Skeletal muscle tissue (tissue), 4 donors: ENCODE data around the gene BAZ2A. TPM values are rescaled to one million over a fixed set of nuclear protein-coding genes. Genes with fewer than 3 reads are reported as not detected.

ENCODE experiments used
- H3K27ac ChIP-seq: one replicate; pipeline ENCODE4 v1.7.0; 2013; ENCODE audit warnings: mild to moderate bottlenecking, low read depth, low read length, inconsistent platforms
- H3K27me3 ChIP-seq, 3 donors: one replicate each; pipeline ENCODE4 v1.7.0; 2013; ENCODE audit warnings: low read length in 3 of 3; ENCODE audit not compliant: control insufficient read depth in 3 of 3, insufficient read depth in 3 of 3
- H3K36me3 ChIP-seq, 3 donors: one replicate each; pipeline ENCODE4 v1.7.0; 2013; ENCODE audit warnings: low read length in 3 of 3; ENCODE audit not compliant: control insufficient read depth in 3 of 3, insufficient read depth in 3 of 3
- H3K4me1 ChIP-seq, 3 donors: one replicate each; pipeline ENCODE4 v1.7.0; 2013; ENCODE audit warnings: low read length in 3 of 3, mild to moderate bottlenecking in 3 of 3; ENCODE audit not compliant: control insufficient read depth in 3 of 3, insufficient read depth in 3 of 3
- H3K4me3 ChIP-seq, 3 donors: one replicate each; pipeline ENCODE4 v1.7.0; 2013; ENCODE audit warnings: low read length in 3 of 3
- H3K9ac ChIP-seq, 3 donors: one replicate each; pipeline ENCODE4 v1.7.0; 2013; ENCODE audit warnings: low read length in 3 of 3, mild to moderate bottlenecking in 3 of 3, moderate library complexity in 2 of 3, low read depth in 1 of 3
- H3K9me3 ChIP-seq, 3 donors: one replicate each; pipeline ENCODE4 v1.7.0; 2013; ENCODE audit warnings: low read length in 3 of 3; ENCODE audit not compliant: control insufficient read depth in 3 of 3
- total RNA-seq: library from RNA; depleted of rRNA; stranded (reverse); fragments of >200 nt; gene quantifications from one replicate; pipeline ENCODE4 v1.2.3, GENCODE V29; 2014
- donor health status: Osteomylitis.

The BAZ2A gene
- total RNA-seq: 18.8 TPM

DNA sequence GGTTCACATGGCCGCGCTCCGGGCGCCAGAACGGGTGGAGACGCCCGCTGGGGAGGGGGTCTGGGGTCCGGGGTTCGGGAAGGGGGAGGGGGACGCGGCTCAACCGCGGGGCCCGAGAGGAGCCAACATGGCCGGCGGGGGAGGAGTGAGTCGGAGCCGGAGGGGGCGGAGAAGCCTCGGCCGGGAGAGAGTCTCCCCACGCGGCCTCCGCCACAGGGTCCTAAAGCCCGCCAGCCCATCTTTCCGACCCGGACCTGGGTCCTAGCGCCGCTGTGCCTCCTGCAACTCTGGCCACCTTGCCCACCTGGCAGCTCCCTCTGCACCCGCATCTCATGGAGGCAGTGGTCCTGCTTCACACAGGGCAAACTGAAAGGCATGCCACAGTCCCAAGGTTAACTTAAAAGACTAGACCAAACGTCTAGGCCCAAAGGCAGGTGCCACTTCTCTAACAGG lies at the start of gene BAZ2A:
BAZ2A (minus strand) TSS at position 147 of the 453 bp plus-strand sequence. CDS start 12,796 bp downstream, outside the sequence.
- peak within 1 kb of the TSS; percentile 92 for H3K27ac ChIP-seq
- H3K9ac ChIP-seq: peak within 1 kb of the TSS; percentile 80 to 94 (median 93)
- peaks cover 52 to 64% (median 57%) of the 10 kb centered on the region in 3 donors for H3K4me1 ChIP-seq
- H3K36me3 ChIP-seq: peaks cover 0 to 5% (median 3%) of the 10 kb centered on the region in 3 donors
- H3K4me3 ChIP-seq: peak within 1 kb of the TSS; percentile 70 to 90 (median 81)
- no peaks in the 10 kb centered on the region for H3K27me3 ChIP-seq
- H3K9me3 ChIP-seq: no peaks in the 10 kb centered on the region

DNA sequence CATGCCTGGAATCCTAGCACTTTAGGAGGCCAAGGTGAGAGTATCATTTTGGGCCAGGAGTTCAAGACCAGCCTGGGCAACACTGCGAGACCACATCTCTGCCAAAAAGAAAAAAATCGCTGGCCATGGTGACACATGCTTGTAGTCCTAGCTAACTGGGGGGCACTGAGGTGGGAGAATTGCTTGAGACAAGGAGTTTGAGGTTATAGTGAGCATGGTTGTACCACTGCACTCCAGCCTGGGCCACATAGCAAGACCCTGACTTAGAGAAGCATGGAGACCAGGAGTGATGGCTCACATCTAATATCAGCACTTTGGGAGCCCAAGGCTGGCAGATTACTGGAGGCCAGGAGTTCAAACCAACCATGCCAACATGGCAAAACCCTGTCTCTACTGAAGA lies 48.7 kb upstream of the BAZ2A start:
- Histone ChIP-seq H3K9me3 (no peaks in the 10 kb centered on the region), H3K4me3 (no peak overlapping the region), H3K36me3 (peaks cover 0 to 6% (median 6%) of the 10 kb centered on the region in 3 donors), H3K27ac (no peak overlapping the region), H3K27me3 (no peaks in the 10 kb centered on the region), H3K9ac (no peak overlapping the region), H3K4me1 (peaks cover 16 to 24% (median 19%) of the 10 kb centered on the region in 3 donors)

DNA sequence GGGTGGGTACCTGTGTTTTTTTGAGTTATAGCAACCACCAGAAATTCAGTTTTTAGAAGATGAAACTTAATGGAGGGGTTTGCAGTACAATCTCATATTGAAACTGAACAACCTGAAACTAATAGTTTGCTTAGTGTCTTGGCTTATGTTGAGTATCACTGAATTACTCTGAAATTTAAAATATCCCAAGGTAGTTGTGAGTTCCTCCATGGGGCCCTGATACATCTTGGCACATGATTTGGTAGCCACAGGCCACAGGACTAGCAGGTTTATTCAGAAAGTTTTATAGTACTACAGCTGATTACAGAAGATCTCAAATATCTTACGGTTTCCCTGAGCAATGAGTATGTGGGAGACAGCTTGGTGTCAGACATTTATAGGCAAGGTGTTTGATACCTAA lies 47.6 kb upstream of the BAZ2A start:
- Histone ChIP-seq H3K27ac (no peak overlapping the region), H3K36me3 (peaks cover 0 to 6% (median 6%) of the 10 kb centered on the region in 3 donors), H3K4me1 (peaks cover 15 to 18% (median 16%) of the 10 kb centered on the region in 3 donors), H3K9ac (no peak overlapping the region), H3K9me3 (no peaks in the 10 kb centered on the region), H3K4me3 (no peak overlapping the region), H3K27me3 (no peaks in the 10 kb centered on the region)

DNA sequence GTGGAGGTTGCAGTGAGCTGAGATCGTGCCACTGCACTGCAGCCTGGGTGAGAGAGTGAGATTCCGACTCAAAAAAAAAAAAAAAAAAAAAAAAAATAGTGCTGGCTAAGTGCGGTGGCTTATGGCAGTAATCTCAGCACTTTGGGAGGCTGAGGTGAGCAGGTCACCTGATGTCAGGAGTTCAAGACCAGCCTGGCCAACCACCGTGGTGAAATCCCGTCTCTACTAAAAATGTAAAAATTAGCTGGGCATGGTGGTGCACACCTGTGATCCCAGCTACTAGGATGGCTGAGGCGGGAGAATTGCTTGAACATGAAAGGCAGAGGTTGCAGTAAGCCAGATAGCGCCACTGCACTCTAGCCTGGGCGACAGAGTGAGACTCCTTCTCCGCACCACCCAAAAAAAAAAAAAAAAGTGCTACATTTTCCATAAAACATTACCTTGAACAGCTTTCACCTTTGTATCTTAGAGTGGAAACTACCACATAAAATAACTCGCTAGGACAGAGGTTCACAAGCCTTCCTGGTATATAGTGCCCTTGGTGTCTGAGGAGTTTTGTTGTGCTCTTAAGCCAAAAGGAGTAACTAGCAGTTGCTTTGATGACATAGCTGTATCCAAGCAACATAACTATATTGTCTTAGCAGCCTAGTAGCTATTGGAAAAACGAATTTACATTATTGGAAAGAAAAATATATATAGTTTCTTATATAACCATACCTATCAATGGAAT lies 46.9 kb upstream of the BAZ2A start:
- Histone ChIP-seq H3K4me3 (no peak overlapping the region), H3K4me1 (peaks cover 11 to 14% (median 14%) of the 10 kb centered on the region in 3 donors), H3K9ac (no peak overlapping the region), H3K36me3 (peaks cover 3 to 11% (median 9%) of the 10 kb centered on the region in 3 donors), H3K27ac (no peak overlapping the region), H3K27me3 (no peaks in the 10 kb centered on the region), H3K9me3 (no peaks in the 10 kb centered on the region)

DNA sequence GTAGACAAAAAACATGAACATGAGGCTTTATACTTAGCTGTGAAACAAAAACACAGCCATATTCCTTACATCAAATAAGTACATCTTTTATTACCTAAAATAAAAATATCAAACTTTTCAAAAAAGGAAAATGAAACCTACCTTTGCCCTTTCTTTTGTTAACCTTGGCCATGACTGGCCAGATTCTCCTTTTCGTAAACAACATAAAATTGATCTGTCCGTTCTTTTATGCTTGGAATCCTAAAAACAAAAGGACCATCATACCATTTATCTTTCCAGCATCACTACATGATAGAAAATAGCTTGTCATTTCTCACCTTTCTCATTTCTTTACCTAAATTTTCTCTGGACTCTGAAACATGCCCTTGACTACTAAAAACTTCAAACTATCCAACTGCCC lies 41.5 kb upstream of the BAZ2A start:
- Histone ChIP-seq H3K9ac (no peak overlapping the region), H3K4me1 (peaks cover 0 to 4% (median 3%) of the 10 kb centered on the region in 3 donors), H3K4me3 (no peak overlapping the region), H3K27me3 (no peaks in the 10 kb centered on the region), H3K9me3 (no peaks in the 10 kb centered on the region), H3K36me3 (peaks cover 27 to 42% (median 38%) of the 10 kb centered on the region in 3 donors), H3K27ac (no peak overlapping the region)

DNA sequence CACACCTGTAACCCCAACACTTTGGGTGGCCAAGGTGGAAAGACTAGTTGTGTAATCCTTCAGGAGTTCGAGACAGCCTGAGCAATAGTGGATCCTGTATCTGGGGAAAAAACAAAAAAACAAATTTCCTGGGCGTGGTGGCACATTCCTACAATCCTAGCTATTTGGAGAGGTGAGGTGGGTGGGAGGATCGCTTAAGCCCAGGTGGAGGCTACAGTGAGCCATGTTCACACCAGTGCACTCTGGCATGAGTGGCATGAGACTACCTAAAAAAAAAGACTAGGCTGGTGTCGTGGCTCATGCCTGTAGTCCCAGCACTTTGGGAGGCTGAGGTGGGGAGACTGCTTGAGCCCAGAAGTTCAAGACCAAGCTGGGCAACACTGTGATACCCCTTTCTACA lies 40.7 kb upstream of the BAZ2A start:
- Histone ChIP-seq H3K27me3 (no peaks in the 10 kb centered on the region), H3K9ac (no peak overlapping the region), H3K4me1 (peaks cover 0 to 4% (median 0%) of the 10 kb centered on the region in 3 donors), H3K27ac (no peak overlapping the region), H3K36me3 (peaks cover 29 to 49% (median 44%) of the 10 kb centered on the region in 3 donors), H3K9me3 (no peaks in the 10 kb centered on the region), H3K4me3 (no peak overlapping the region)

DNA sequence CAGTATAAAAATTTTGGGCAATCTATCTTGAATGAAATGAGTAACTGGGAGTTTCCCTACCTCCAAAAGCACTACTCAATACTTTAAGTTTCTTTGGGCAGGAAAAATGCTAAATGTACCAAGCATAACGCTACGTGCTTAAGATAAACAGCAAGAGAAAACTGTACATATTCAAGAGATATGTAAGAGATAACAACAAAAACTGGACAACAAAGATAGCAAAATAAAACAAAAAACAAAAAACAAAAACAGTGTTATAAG lies 38.0 kb upstream of the BAZ2A start:
- Histone ChIP-seq H3K36me3 (peaks cover 40 to 64% (median 58%) of the 10 kb centered on the region in 3 donors), H3K27me3 (no peaks in the 10 kb centered on the region), H3K9me3 (no peaks in the 10 kb centered on the region), H3K27ac (no peak overlapping the region), H3K9ac (no peak overlapping the region), H3K4me3 (no peak overlapping the region), H3K4me1 (peaks cover 0 to 2% (median 0%) of the 10 kb centered on the region in 3 donors)

DNA sequence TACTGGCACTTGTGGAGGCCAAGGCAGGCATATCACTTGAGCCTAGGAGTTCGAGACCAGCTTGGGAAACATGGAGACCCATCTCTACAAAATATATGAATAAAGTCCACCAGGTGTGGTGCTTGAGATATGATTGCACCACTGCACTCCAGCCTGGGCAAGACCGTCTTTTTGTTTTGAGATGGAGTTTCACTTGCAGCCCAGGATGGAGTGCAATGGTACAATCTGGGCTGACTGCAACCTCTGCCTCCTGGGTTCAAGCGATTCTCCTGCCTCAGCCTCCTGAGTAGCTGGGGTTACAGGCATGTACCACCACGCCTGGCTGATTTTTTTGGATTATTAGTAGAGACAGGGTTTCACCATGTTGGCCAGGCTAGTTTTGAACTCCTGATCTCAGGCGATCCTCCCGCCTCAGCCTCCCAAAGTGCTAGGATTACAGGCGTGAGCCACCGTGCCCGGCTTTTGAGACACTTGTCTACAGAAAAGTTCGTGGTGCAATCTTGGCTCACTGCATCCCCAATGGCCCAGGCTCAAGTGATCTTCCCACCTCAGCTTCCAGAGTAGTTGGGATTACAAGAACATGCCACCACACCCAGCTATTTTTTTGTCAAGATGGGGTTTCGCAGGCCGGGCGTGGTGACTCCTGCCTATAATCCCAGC lies 32.0 kb upstream of the BAZ2A start:
- Histone ChIP-seq H3K9ac (no peak overlapping the region), H3K4me1 (no peaks in the 10 kb centered on the region), H3K9me3 (no peaks in the 10 kb centered on the region), H3K27ac (no peak overlapping the region), H3K4me3 (no peak overlapping the region), H3K36me3 (peaks cover 19 to 29% (median 26%) of the 10 kb centered on the region in 3 donors), H3K27me3 (no peaks in the 10 kb centered on the region)

DNA sequence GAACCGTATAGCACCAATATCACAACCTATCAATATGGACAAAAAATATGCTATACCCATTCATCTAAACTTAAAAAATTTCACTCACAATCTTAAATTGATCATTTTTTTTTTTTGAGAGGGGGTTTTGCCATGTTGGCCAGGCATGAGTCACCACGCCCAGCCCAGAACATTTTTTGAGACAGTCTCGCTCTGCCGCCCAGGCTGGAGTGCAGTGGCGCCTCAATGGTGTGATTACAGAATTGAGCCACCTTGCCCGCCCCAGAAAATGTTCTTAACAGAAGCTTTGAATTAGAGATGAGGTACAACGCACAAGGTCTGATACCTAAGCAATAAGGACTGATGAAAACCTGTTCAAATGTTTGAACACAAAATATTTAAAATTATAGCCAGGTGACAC lies 31.4 kb upstream of the BAZ2A start:
- H3K4me3 ChIP-seq: no peak overlapping the region
- no peaks in the 10 kb centered on the region for H3K4me1 ChIP-seq
- H3K27me3 ChIP-seq: no peaks in the 10 kb centered on the region
- no peak overlapping the region for H3K27ac ChIP-seq
- no peak overlapping the region for H3K9ac ChIP-seq
- no peaks in the 10 kb centered on the region for H3K9me3 ChIP-seq
- peaks cover 17 to 24% (median 22%) of the 10 kb centered on the region in 3 donors for H3K36me3 ChIP-seq

DNA sequence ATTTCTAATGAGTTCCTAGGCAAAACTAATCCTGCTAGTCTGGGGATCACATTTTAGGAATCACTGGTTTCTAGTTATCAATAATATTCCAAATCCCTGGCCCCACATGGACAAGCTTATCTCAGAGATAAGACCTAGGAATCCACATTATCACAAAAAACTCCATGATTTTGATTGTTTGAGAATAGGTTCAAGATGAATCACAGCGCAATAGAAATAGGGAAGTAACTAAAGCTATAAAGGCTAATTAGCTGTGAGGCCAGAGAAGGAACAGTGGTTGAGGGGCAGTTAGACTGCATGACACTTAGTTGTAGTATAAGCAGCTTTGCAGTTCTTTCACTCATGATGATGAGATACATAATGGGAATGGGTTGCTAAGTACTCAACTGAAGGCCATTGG lies 28.8 kb upstream of the BAZ2A start:
- Histone ChIP-seq H3K27me3 (no peaks in the 10 kb centered on the region), H3K36me3 (peaks cover under 1 to 10% (median 5%) of the 10 kb centered on the region in 3 donors), H3K4me3 (no peak overlapping the region), H3K9ac (no peak overlapping the region), H3K9me3 (no peaks in the 10 kb centered on the region), H3K27ac (no peak overlapping the region), H3K4me1 (no peaks in the 10 kb centered on the region)
